Neutrophil (primary cell): ENCODE data around the gene BCAS4.
"Not testable (repeated sequence)": the region's sequence is repeated elsewhere in the genome, so short reads cannot be mapped to it uniquely, and the experiment has no call there.

ENCODE experiments used
- H3K27ac ChIP-seq: fragments of 200-600 bp; sonication (generic); 2 replicates; pipeline ENCODE4 v1.5.1; 2016; ENCODE audit warnings: mild to moderate bottlenecking, moderate library complexity
- H3K27me3 ChIP-seq: fragments of 200-600 bp; sonication (generic); 2 replicates; pipeline ENCODE4 v1.6.0; 2016; ENCODE audit warnings: mild to moderate bottlenecking
- H3K36me3 ChIP-seq: fragments of 200-600 bp; sonication (generic); 2 replicates; pipeline ENCODE4 v1.5.1; 2017
- H3K4me1 ChIP-seq, 2 experiments: fragments of 200-600 bp in 1 of 2; sonication (generic) in 1 of 2; 1 replicate in 1 of 2; 2 replicates in 1 of 2; pipeline versions ENCODE4 v1.5.1 to v1.6.1; 2013 to 2016; ENCODE audit warnings: low read depth in 1 of 2, low read length in 1 of 2, mild to moderate bottlenecking in 1 of 2, moderate library complexity in 1 of 2; ENCODE audit not compliant: control insufficient read depth in 1 of 2, insufficient read depth in 1 of 2
- H3K4me3 ChIP-seq, 2 experiments: fragments of 200-600 bp in 1 of 2; sonication (generic) in 1 of 2; 1 replicate in 1 of 2; 2 replicates in 1 of 2; pipeline ENCODE4 v1.5.1; 2013 to 2016; ENCODE audit warnings: low read depth in 1 of 2, low read length in 1 of 2, mild to moderate bottlenecking in 1 of 2, moderate library complexity in 1 of 2
- H3K9me3 ChIP-seq: fragments of 200-600 bp; sonication (generic); 2 replicates; pipeline ENCODE4 v1.5.1; 2016
- TF ChIP-seq, protein P1 (sequence below): fragments of 200-600 bp; sonication (generic); IDR thresholded peaks from 2 replicates; pipeline ENCODE4 v1.5.1; 2016; ENCODE audit warnings: antibody characterized with exemption

BCAS4 gene

DNA sequence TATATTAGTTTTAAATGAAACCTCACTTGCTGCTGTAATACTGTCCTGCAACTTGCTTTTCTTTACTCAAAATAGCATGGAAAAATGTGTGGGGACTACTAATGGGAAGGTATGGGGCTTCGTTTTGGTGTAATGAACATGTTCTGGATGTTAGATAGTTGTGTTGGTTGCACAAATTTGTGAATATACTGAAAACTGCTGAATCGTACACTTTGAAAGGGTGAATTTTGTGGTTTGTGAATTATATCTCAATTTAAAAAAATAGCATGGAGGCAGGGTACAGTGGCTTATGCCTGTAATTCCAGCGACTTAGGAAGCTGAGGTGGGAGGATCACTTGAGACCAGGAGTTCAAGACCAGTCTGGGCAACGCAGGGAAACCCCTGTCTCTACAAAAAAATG is 2.3 kb downstream of the BCAS4 start:
- no peak overlapping the region for H3K4me3 ChIP-seq
- no peaks in the 10 kb centered on the region for H3K36me3 ChIP-seq
- TF ChIP-seq, protein P1, sequence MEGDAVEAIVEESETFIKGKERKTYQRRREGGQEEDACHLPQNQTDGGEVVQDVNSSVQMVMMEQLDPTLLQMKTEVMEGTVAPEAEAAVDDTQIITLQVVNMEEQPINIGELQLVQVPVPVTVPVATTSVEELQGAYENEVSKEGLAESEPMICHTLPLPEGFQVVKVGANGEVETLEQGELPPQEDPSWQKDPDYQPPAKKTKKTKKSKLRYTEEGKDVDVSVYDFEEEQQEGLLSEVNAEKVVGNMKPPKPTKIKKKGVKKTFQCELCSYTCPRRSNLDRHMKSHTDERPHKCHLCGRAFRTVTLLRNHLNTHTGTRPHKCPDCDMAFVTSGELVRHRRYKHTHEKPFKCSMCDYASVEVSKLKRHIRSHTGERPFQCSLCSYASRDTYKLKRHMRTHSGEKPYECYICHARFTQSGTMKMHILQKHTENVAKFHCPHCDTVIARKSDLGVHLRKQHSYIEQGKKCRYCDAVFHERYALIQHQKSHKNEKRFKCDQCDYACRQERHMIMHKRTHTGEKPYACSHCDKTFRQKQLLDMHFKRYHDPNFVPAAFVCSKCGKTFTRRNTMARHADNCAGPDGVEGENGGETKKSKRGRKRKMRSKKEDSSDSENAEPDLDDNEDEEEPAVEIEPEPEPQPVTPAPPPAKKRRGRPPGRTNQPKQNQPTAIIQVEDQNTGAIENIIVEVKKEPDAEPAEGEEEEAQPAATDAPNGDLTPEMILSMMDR: no peak
- peaks cover 45% of the 10 kb centered on the region for H3K27me3 ChIP-seq
- no peak overlapping the region for H3K27ac ChIP-seq
- no peaks in the 10 kb centered on the region for H3K9me3 ChIP-seq
- H3K4me1 ChIP-seq: peaks cover 16 to 17% of the 10 kb centered on the region in 2 experiments

DNA sequence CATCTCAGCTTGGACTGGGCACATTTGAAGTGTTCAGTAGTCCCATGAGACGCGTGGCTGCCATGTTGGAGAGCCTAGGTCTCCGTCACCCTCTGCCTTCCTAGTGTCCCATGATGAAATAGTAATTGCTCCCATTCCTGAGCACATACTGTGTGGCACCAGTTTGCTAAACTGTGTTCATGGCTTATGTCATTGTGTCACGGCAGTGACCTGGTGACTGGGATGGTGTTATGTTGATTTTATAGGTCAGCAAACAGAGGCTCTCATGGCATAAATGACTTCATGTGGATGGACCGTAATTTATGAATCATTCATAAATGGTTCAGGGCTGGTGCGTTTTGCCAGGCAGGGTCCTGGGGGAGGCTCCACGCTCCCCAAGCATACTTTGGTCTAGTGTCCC is 3.8 kb downstream of the BCAS4 start:
- Histone ChIP-seq H3K4me3 (no peak overlapping the region), H3K27me3 (peaks cover 34% of the 10 kb centered on the region), H3K4me1 (peaks cover 16 to 17% of the 10 kb centered on the region in 2 experiments), H3K36me3 (no peaks in the 10 kb centered on the region), H3K9me3 (no peaks in the 10 kb centered on the region), H3K27ac (no peak overlapping the region)
- TF ChIP-seq, protein P1: no peak

DNA sequence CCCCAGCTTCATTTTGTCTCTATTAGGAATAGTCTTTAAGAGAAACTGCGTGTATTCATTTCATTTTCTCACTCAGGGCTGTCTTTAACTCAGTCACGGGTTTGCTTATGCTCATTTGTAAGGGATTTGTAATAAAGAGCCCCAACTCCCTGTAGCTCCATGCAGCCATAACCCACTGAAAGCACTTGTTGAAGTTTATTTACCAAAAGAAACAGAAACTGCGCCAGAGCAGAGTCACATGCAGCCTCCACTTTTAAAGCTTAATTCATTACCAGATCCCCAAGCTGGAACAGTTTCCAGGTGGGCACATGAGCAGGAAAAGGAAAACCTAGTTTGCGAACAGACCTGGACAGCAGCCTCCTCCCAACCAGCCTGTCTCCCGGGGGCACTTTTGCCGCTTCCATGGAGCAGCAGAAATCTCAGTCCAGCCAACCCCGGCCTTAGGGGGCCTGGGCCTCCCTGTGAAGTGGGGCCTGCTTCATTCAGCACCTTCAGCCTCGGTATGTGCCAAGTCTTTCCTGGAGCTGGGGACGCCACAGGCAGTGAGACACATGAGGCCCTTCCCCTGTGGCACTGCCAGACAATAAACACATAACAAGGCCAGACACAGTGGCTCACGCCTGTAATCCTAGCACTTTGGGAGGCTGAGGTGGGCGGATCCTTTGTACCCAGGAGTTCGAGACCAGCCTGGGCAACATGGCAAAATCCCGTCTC is 4.5 kb downstream of the BCAS4 start:
- Histone ChIP-seq H3K4me1 (peaks cover 11% of the 10 kb centered on the region in 2 experiments), H3K27ac (no peak overlapping the region), H3K36me3 (no peaks in the 10 kb centered on the region), H3K27me3 (peaks cover 27% of the 10 kb centered on the region), H3K4me3 (no peak overlapping the region), H3K9me3 (no peaks in the 10 kb centered on the region)
- TF ChIP-seq, protein P1: no peak

DNA sequence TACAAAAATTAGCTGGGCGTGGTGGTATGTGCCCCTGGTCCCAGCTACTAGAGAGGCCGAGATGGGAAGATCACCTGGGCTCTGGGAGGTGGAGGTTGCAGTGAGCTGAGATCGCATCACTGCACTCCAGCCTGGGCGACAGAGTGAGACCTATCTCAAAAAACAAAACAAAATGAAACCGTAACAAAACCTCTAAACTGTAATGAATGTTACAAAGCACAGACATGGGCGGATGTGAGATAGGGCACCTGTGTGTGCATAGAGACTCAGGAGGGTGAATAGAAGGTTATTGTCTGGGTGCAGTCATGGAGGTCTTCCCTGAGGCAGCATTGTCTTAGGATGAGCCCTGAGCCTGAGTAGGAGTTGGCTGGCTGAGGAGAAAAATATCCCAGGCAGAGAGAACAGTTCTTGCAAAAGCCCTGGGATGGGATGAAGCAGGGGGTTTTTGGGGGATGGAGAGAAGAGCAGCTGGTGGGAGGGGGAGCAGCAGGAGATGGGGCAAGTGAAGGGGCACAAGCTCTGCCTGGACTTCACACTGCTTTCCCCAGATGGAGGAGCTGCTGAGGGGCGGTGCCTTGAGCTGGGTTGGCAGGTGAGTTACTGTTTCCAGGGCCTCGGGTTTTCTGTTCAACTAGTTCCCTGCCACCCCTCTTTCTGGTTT is 5.2 kb downstream of the BCAS4 start:
- Histone ChIP-seq H3K4me3 (no peak overlapping the region), H3K4me1 (peaks cover 5 to 6% of the 10 kb centered on the region in 2 experiments)
- TF ChIP-seq, protein P1: no peak

DNA sequence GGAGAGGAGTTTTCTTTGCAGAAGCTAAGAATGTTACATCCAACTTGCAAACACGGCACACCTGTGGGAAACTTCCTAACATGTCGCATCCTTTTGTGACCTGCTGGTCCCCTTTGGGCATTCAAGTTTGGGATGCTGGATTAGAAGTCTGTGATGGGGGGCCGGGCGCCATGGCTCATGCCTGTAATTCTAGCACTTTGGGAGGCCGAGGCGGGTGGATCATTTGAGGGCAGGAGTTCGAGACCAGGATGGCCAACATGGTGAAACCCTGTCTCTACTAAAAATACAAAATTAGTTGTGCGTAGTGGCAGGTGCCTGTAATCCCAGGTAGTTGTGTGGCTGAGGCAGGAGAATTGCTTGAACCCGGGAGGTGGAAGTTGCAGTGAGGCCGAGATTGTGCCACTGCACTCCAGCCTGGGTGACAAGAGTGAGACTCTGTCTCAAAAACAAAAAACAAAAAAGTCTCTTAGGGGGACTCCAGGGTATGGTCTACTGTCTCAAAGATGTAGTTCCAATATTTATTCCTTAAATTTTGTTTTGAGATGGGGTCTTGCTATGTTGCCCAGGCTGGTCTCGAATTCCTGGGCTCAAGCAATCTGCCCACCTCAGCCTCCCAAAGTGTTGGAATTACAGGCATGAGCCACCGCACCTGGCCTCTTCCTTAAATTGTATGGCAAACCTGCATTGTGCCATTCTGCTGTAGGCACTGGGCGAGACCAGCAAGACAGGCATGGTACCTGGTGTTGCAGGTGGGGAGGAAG is 6.3 kb downstream of the BCAS4 start:
- not testable (repeated sequence) for H3K4me3 ChIP-seq, H3K36me3 ChIP-seq, H3K4me1 ChIP-seq, H3K9me3 ChIP-seq, H3K27ac ChIP-seq, H3K27me3 ChIP-seq

More for the DNA sequence above, 5.2 kb downstream of the BCAS4 start:
- H3K27ac ChIP-seq: no peak overlapping the region
- H3K36me3 ChIP-seq: no peaks in the 10 kb centered on the region
- H3K9me3 ChIP-seq: no peaks in the 10 kb centered on the region
- H3K27me3 ChIP-seq: peaks cover 21% of the 10 kb centered on the region

DNA sequence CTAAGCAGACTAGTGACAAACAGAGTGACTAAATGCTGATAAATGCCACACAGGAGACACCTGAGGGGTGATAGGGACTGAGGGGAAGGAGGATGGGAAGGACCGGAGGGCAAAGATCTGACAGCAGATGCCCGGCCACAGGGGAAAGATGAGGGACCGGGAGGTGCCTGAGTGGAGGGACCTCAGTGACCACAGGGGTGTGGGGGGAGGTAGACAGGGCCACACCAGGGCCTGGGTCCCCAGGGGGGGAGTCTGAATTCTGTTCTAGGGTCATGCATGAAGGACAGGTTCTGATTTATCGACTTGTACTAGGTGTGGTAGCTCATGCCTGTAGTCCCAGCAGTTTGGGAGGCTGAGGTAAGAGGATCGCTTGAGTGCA is 6.9 kb downstream of the BCAS4 start:
- no peaks in the 10 kb centered on the region for H3K36me3 ChIP-seq
- no peaks in the 10 kb centered on the region for H3K9me3 ChIP-seq
- H3K27ac ChIP-seq: no peak overlapping the region
- no peaks in the 10 kb centered on the region for H3K4me1 ChIP-seq
- TF ChIP-seq, protein P1: no peak
- H3K4me3 ChIP-seq: no peak overlapping the region
- H3K27me3 ChIP-seq: peaks cover 5% of the 10 kb centered on the region
